GM03348 (cell line): Measurements from ENCODE around the gene MBD3L2.
A peak's percentile ranks its signal among the peaks of the same experiment; 100 is the strongest.
"Not testable (repeated sequence)": the region's sequence is repeated elsewhere in the genome, so short reads cannot be mapped to it uniquely, and the experiment has no call there.

Source experiments
- DNase-seq: peaks from one replicate; pipeline ENCODE4 v3.0.0; 2012; ENCODE audit warnings: low spot score

MBD3L2 gene

GRCh38 chr19:7049021-7049420, at the start of gene MBD3L2:
Gene MBD3L2, plus strand, starts transcription at chr19:7049321. Its CDS starts 53 bp downstream, at chr19:7049374.
- DNase-seq: not testable (repeated sequence)

GRCh38 chr19:6999933-7000332, 49.2 kb upstream of the MBD3L2 start:
- DNase-seq: no peak

GRCh38 chr19:7000333-7000732, 48.8 kb upstream of the MBD3L2 start:
- DNase-seq: no peak

GRCh38 chr19:7000816-7001215, 48.3 kb upstream of the MBD3L2 start:
- no peak for DNase-seq

GRCh38 chr19:7004313-7004931, 44.7 kb upstream of the MBD3L2 start:
- peak; percentile 34 for DNase-seq

- DNase-seq: no peak
Observed at GRCh38 chr19:7006135-7006704, 42.9 kb upstream of the MBD3L2 start.

GRCh38 chr19:7007859-7008258, 41.3 kb upstream of the MBD3L2 start:
- no peak for DNase-seq

- no peak for DNase-seq
Observed at GRCh38 chr19:7010722-7011593, 38.2 kb upstream of the MBD3L2 start.

GRCh38 chr19:7013678-7014077, 35.4 kb upstream of the MBD3L2 start:
- no peak for DNase-seq

- DNase-seq: no peak
Observed at GRCh38 chr19:7018828-7019227, 30.3 kb upstream of the MBD3L2 start.

GRCh38 chr19:7021331-7021730, 27.8 kb upstream of the MBD3L2 start, which contains the start of gene MBD3L2B:
Gene MBD3L2B, minus strand, starts transcription at chr19:7021431. Its CDS starts 34 bp downstream, at chr19:7021397.
- DNase-seq: not testable (repeated sequence)

- not testable (repeated sequence) for DNase-seq
Observed at GRCh38 chr19:7028790-7029189, 20.3 kb upstream of the MBD3L2 start.

GRCh38 chr19:7030278-7030677, 18.8 kb upstream of the MBD3L2 start, which contains the start of gene MBD3L5:
Gene MBD3L5, plus strand, starts transcription at chr19:7030578. Its CDS starts 34 bp downstream, at chr19:7030612.
- DNase-seq: not testable (repeated sequence)

GRCh38 chr19:7040079-7040478, 9.0 kb upstream of the MBD3L2 start, which contains the start of gene MBD3L4:
Gene MBD3L4, minus strand, starts transcription at chr19:7040179. Its CDS starts 35 bp downstream, at chr19:7040144.
- not testable (repeated sequence) for DNase-seq

- not testable (repeated sequence) for DNase-seq
Observed at GRCh38 chr19:7041563-7041962, 7.6 kb upstream of the MBD3L2 start.

- DNase-seq: not testable (repeated sequence)
Observed at GRCh38 chr19:7051421-7051820, 2.3 kb downstream of the MBD3L2 start.

GRCh38 chr19:7052896-7053295, 3.8 kb downstream of the MBD3L2 start:
- DNase-seq: not testable (repeated sequence)

- not testable (repeated sequence) for DNase-seq
Observed at GRCh38 chr19:7054635-7055368, 5.7 kb downstream of the MBD3L2 start.

GRCh38 chr19:7055679-7056078, 6.6 kb downstream of the MBD3L2 start:
- DNase-seq: not testable (repeated sequence)

- not testable (repeated sequence) for DNase-seq
Observed at GRCh38 chr19:7056371-7056770, 7.2 kb downstream of the MBD3L2 start.

- DNase-seq: not testable (repeated sequence)
Observed at GRCh38 chr19:7058576-7058975, 9.5 kb downstream of the MBD3L2 start, which contains the start of gene MBD3L3. Gene MBD3L3, minus strand, starts transcription at chr19:7058676. Its CDS starts 71 bp downstream, at chr19:7058605.

GRCh38 chr19:7059977-7060376, 10.9 kb downstream of the MBD3L2 start:
- not testable (repeated sequence) for DNase-seq
